Measurements from ENCODE around the gene ME3. TPM values are rescaled to one million over a fixed set of nuclear protein-coding genes. Genes with fewer than 3 reads are reported as not detected.

ME3 gene
- polyA plus RNA-seq, 2 of the 4 experiments (the other 2 are of a cell fraction), result 19.7 to 22.3 TPM

DNA sequence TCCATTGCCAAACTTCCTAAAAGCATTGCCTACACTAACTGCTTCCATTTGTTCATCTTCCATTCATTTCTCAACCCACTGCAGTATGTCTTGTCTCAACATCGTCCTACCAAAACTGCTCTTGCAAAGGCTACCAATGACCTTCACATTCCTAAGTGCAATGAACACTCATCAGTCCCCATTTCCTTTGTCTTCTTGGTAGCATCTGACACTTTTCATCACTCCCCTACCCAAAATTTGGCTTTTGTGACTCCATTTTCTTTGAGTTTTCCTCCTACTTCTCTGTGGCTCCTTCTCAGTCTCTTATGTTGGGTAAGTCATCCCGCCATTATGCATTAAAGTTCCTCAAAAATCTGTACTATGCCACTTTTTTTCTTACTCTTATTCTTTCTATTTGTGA, 162.3 kb downstream of the ME3 start:
- Histone ChIP-seq H3K4me2 (peak overlapping the region; percentile 66), H3K27ac (peak overlapping the region; percentile 88 to 89), H3K4me3 (no peak overlapping the region), H3K9me3 (peaks cover 19% of the 10 kb centered on the region), H3K4me1 (peaks cover 61% of the 10 kb centered on the region)
- DNase-seq (ENCODE audit: low read depth in 1 of 2, low spot score in 1 of 2) (no peak), ATAC-seq (no peak), FAIRE-seq (no peak)
- POLR2A ChIA-PET, result interaction anchor here (1.3 kb wide), 1 partner anchor 26 kb away, joined by 6 read pairs; no protein-coding TSS in a partner anchor
- 76% methylated on average over 2 of the region's 2 CpGs for whole genome bisulfite sequencing (ENCODE audit: missing lambda C conversion rate)
- TF ChIP-seq, protein P1, sequence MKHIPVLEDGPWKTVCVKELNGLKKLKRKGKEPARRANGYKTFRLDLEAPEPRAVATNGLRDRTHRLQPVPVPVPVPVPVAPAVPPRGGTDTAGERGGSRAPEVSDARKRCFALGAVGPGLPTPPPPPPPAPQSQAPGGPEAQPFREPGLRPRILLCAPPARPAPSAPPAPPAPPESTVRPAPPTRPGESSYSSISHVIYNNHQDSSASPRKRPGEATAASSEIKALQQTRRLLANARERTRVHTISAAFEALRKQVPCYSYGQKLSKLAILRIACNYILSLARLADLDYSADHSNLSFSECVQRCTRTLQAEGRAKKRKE (CRISPR knock-in tag; IDR thresholded peaks at IDR 0.05; ENCODE audit: low read depth), result 0 out of 2 replicates have a peak, but pooled peaks have one; percentile 55
- TF ChIP-seq FOSB (CRISPR knock-in tag; IDR thresholded peaks at IDR 0.05), result no peak
- TF ChIP-seq HEYL (CRISPR knock-in tag; IDR thresholded peaks at IDR 0.05), result 0 out of 2 replicates have a peak, but pooled peaks have one; percentile 61
- 0 out of 2 replicates have a peak, but pooled peaks have one; percentile 22 for TF ChIP-seq ZSCAN20 (CRISPR knock-in tag; IDR thresholded peaks at IDR 0.05)
- TF ChIP-seq EHMT2 (IDR thresholded peaks at IDR 0.05; ENCODE audit: low read depth), result 0 out of 2 replicates have a peak, but pooled peaks have one; percentile 19
- CTCF ChIA-PET, result interaction anchor here (0.8 kb wide), 1 partner anchor 25 kb away, joined by 3 read pairs; no protein-coding TSS in a partner anchor

DNA sequence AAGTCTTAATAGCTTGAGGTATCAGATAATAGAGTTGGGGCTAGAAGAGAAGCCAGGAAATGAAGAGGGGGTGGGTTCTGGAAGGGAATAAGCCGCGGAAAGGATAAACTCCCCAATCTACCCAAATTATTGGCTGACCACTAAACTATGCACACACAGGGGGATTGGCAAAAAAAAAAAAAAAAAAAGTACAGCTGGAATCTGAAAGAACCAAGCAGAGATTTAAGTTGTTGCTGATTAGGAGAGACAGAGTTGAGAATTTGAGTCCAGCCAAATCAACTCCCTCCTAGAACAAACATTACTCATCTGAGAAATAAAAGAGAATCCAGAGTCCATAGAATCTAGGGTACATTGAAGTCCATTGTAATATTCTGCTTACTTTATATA, 162.8 kb downstream of the ME3 start:
- DNase-seq (ENCODE audit: low read depth in 1 of 2, low spot score in 1 of 2) (peak in 1 of 2 experiments; percentile 51), FAIRE-seq (no peak), ATAC-seq (peak in 1 of 2 experiments; percentile 58; a peak in 4 of 6 replicates)
- TF ChIP-seq SREBF2 (IDR thresholded peaks at IDR 0.05) (no peak), FOSL2 (IDR thresholded peaks at IDR 0.05) (no peak), FOSL2 (CRISPR knock-in tag; IDR thresholded peaks at IDR 0.05) (peak; percentile 2; the same call in 1 of the 2 replicates), CHD4 (IDR thresholded peaks at IDR 0.05; ENCODE audit: borderline replicate concordance) (no peak), NR3C1 (IDR thresholded peaks at IDR 0.05) (no peak)
- Histone ChIP-seq H3K4me2 (peak overlapping the region; percentile 66), H3K9me3 (peaks cover 19% of the 10 kb centered on the region), H3K4me3 (no peak overlapping the region), H3K4me1 (peaks cover 59% of the 10 kb centered on the region), H3K27ac (peak overlapping the region; percentile 88 to 89)
- WGBS (ENCODE audit: missing lambda C conversion rate), result 4% methylated on average over 2 of the region's 2 CpGs
- POLR2A ChIA-PET, result interaction anchor here (1.3 kb wide), 1 partner anchor 26 kb away, joined by 6 read pairs; no protein-coding TSS in a partner anchor
- CTCF ChIA-PET, result interaction anchor here (0.7 to 1.2 kb wide), 3 partner anchors 8 to 1945 kb away, joined by 3 to 4 read pairs (median 3); no protein-coding TSS in a partner anchor

DNA sequence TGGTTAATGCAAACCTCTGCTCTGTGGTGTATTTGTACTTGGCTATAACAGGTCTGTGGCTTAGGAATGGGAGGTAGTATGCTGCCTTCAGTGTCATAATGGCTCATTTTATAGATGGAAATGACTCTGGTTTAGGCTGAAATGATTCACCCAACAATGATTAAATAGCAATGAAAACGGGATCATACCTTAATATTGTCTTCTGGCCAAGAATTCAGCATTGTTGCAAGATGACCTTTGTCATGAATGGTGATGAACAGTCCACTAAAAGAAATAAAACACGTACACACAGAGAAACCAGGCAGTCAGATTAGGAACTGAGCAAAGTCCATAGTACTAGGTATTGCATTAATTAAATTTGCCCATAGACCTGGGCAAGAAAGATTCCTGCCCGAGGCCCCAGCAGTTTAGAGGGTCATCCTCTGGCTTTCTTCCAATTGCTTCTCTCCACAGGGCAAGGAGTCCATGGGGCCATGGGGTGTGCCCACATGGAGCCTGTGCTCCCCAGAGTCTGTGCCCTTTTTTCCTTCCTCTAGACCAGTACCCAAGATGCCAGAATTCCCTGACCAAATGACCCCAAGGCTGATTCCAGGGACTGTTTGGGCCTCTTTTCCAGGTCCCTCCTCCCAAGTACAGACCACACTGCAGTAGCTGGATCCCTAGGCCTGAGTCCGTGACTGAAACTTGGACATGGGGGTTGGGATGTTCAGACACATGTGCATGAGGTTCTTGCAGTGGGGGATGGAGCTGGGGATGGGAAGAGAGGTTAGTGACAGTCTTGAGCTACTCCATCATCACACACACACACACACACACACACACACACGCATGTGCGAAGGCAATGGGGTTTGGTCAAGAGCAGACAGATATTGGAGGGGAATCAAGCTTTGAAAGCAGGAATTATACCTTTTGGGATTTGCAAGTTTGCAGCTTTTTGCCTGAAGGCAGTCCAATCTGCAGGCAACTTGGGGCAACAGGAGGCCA, 163.5 kb downstream of the ME3 start:
- FAIRE-seq, result peak; percentile 82
- ChIA-PET CTCF (interaction anchor here (0.6 to 2.4 kb wide), 5 partner anchors 8 to 1944 kb away, joined by 3 to 9 read pairs (median 4); no protein-coding TSS in a partner anchor), POLR2A (interaction anchor here (1.3 kb wide), 1 partner anchor 25 kb away, joined by 6 read pairs; no protein-coding TSS in a partner anchor)
- Histone ChIP-seq H3K4me2 (peak overlapping the region; percentile 66), H3K9me3 (peaks cover 19% of the 10 kb centered on the region), H3K4me3 (no peak overlapping the region), H3K27ac (peak overlapping the region; percentile 88 to 89), H3K4me1 (peaks cover 56% of the 10 kb centered on the region)
- 27% methylated on average over 6 of the region's 6 CpGs for WGBS (ENCODE audit: missing lambda C conversion rate)
- peak; percentile 72 to 83 for ATAC-seq
- peak; percentile 39 to 84 for DNase-seq (ENCODE audit: low read depth in 1 of 2, low spot score in 1 of 2)
- TF ChIP-seq FOSL2 (IDR thresholded peaks at IDR 0.05), result peak; percentile 91
- peak; percentile 88 for TF ChIP-seq FOSL2 (CRISPR knock-in tag; IDR thresholded peaks at IDR 0.05)
- peak; percentile 69 to 85; a peak in 2 of 5 replicates for TF ChIP-seq JUN (IDR thresholded peaks at IDR 0.05)
- TF ChIP-seq MYC (IDR thresholded peaks at IDR 0.05; ENCODE audit: borderline replicate concordance, low read length), result 0 out of 2 replicates have a peak, but pooled peaks have one; percentile 39
- TF ChIP-seq CHD2 (IDR thresholded peaks at IDR 0.05; ENCODE audit: low read length, partially characterized antibody), result peak; percentile 8
- TF ChIP-seq EP300 (IDR thresholded peaks at IDR 0.05), result peak; percentile 73 to 80; a peak in 4 of 5 replicates
- peak; percentile 90 for TF ChIP-seq GATA3 (IDR thresholded peaks at IDR 0.05; ENCODE audit: borderline replicate concordance)
- 0 out of 2 replicates have a peak, but pooled peaks have one; percentile 67 for TF ChIP-seq HOXB5 (CRISPR knock-in tag; IDR thresholded peaks at IDR 0.05)
- TF ChIP-seq, protein P2, sequence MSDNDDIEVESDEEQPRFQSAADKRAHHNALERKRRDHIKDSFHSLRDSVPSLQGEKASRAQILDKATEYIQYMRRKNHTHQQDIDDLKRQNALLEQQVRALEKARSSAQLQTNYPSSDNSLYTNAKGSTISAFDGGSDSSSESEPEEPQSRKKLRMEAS (IDR thresholded peaks at IDR 0.05), result peak; percentile 32; the same call in 1 of the 2 replicates
- no peak for TF ChIP-seq HEYL (CRISPR knock-in tag; IDR thresholded peaks at IDR 0.05)
- TF ChIP-seq NFE2L2 (conservative IDR thresholded peaks at IDR 0.05; ENCODE audit: low read length), result no peak
- no peak for TF ChIP-seq POLR2A (IDR thresholded peaks at IDR 0.05; ENCODE audit: low read length)
- peak; percentile 48 for TF ChIP-seq SMC3 (IDR thresholded peaks at IDR 0.05)
- peak; percentile 71 to 84 for TF ChIP-seq CEBPB (IDR thresholded peaks at IDR 0.05)
- no peak for TF ChIP-seq RNF2 (IDR thresholded peaks at IDR 0.05; ENCODE audit: borderline replicate concordance, low read depth)
- TF ChIP-seq RAD21 (conservative IDR thresholded peaks at IDR 0.05 in 1 of 2, IDR thresholded peaks at IDR 0.05 in 1 of 2), result peak; percentile 2 to 58; a peak in 3 of 5 replicates
- 0 out of 2 replicates have a peak, but pooled peaks have one; percentile 2 for TF ChIP-seq ESRRA (IDR thresholded peaks at IDR 0.05; ENCODE audit: borderline replicate concordance, low read length)
- TF ChIP-seq, protein P3, sequence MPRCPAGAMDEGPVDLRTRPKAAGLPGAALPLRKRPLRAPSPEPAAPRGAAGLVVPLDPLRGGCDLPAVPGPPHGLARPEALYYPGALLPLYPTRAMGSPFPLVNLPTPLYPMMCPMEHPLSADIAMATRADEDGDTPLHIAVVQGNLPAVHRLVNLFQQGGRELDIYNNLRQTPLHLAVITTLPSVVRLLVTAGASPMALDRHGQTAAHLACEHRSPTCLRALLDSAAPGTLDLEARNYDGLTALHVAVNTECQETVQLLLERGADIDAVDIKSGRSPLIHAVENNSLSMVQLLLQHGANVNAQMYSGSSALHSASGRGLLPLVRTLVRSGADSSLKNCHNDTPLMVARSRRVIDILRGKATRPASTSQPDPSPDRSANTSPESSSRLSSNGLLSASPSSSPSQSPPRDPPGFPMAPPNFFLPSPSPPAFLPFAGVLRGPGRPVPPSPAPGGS (IDR thresholded peaks at IDR 0.05), result peak; percentile 72; the same call in 1 of the 3 replicates
- TF ChIP-seq, protein P1 (CRISPR knock-in tag; IDR thresholded peaks at IDR 0.05; ENCODE audit: low read depth), result peak; percentile 47; the same call in 1 of the 2 replicates
- peak; percentile 93 for TF ChIP-seq JUNB (IDR thresholded peaks at IDR 0.05)

Measured in A549 (cell line).